Measurements from ENCODE around the gene CHPT1.
A peak's percentile ranks its signal among the peaks of the same experiment; 100 is the strongest.
"Not testable (repeated sequence)": the region's sequence is repeated elsewhere in the genome, so short reads cannot be mapped to it uniquely, and the experiment has no call there.

The CHPT1 gene

DNA sequence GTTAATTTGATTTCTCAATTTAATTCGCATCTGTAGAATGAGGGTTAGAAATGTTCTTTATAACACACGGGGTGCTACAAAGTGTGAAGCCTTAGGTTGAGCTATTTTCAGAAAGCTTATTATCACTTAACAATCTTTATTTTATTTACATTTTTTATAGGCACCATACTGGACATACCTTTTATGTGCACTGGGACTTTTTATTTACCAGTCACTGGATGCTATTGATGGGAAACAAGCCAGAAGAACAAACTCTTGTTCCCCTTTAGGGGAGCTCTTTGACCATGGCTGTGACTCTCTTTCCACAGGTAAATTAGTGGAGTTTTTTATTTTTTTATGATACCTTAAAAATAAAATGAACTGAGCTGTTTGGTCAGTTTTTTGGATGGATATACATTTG lies 16.5 kb downstream of the CHPT1 start:
- Mint-ChIP-seq H3K9me3 (no peaks in the 10 kb centered on the region), H3K36me3 (ENCODE audit: insufficient read depth) (no peaks in the 10 kb centered on the region), H3K4me1 (ENCODE audit: low read depth in 2 of 2) (peaks cover 6 to 9% of the 10 kb centered on the region in 2 donors), H3K27ac (no peak overlapping the region), H3K27me3 (no peaks in the 10 kb centered on the region), H3K4me3 (no peak overlapping the region)
- no peak for ATAC-seq (replicated peaks)
- DNase-seq: no peak

DNA sequence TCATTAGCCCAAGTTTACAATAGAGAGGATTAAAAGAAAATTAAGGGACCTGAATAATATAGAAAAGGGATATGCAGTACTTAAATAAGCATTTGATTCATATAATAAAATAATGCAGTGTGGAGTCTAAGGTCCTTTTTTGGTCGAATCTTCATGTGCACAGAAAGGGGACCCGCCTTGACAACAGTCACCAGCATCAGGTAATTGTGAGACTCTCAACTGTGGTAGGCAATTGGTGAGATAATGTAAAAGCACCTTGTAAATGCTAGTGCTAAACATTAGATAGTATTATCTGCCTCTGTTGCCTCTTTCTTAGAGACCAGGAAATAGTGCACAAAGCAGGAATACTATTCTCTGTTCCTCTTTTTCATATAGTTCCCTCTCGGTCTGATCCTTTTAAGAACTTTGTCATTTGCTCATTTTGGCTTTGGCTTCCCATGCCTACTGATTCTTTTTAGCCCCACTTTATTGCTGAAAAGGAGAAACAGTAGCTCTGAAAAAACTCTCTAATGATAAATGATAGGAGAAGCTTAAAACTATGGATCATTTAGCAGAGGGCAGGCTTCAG lies 17.5 kb downstream of the CHPT1 start:
- H3K27me3 Mint-ChIP-seq: no peaks in the 10 kb centered on the region
- peaks cover 0 to 3% of the 10 kb centered on the region in 2 donors for H3K4me1 Mint-ChIP-seq (ENCODE audit: low read depth in 2 of 2)
- peak overlapping the region in 1 of 2 donors; percentile 7 for H3K27ac Mint-ChIP-seq
- no peak overlapping the region for H3K4me3 Mint-ChIP-seq
- H3K9me3 Mint-ChIP-seq: no peaks in the 10 kb centered on the region
- ATAC-seq (replicated peaks): no peak
- no peak for DNase-seq
- peaks cover 4% of the 10 kb centered on the region for H3K36me3 Mint-ChIP-seq (ENCODE audit: insufficient read depth)

DNA sequence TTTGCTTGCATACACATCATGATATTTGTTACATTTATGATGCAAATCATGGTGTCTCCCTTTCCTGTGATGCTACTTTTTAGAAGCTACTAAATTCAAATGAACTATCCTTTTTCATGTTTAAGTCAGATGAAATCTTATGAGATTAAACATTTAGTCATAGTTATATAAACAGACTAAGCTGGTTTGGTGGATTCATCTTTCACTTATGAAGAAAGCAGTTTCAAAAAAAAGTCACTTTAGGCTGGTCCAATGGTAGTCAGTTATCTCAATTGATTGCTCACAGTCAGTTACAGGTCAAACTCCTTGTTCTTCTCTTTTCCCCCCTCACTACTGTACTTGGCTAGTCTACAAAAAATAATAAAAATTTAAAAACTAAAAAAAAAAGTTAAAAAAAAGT lies 22.1 kb downstream of the CHPT1 start:
- Mint-ChIP-seq H3K9me3 (no peaks in the 10 kb centered on the region), H3K4me3 (no peak overlapping the region), H3K27ac (no peak overlapping the region), H3K27me3 (no peaks in the 10 kb centered on the region), H3K4me1 (ENCODE audit: low read depth in 2 of 2) (no peaks in the 10 kb centered on the region), H3K36me3 (ENCODE audit: insufficient read depth) (peaks cover 4% of the 10 kb centered on the region)
- DNase-seq (no peak), ATAC-seq (replicated peaks) (no peak)

DNA sequence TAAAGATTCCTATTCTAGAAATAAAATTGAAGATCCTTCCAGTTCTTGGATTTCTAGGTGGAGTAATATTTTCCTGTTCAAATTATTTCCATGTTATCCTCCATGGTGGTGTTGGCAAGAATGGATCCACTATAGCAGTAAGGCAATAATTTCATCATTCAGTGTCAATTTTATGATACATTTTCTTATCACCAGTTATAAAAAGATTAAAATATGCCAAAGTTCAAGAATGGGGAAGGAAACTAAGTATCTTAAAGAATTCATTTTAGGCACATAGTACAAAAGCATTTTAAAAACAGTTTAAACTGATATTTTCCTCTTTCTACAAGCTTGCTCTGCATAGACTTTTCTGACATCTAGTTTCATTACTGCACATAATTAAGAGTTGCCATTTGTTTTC lies 22.7 kb downstream of the CHPT1 start:
- Mint-ChIP-seq H3K36me3 (ENCODE audit: insufficient read depth) (peaks cover 7% of the 10 kb centered on the region), H3K4me3 (no peak overlapping the region), H3K9me3 (no peaks in the 10 kb centered on the region), H3K27me3 (no peaks in the 10 kb centered on the region), H3K4me1 (ENCODE audit: low read depth in 2 of 2) (no peaks in the 10 kb centered on the region), H3K27ac (no peak overlapping the region)
- ATAC-seq (replicated peaks) (no peak), DNase-seq (no peak)

DNA sequence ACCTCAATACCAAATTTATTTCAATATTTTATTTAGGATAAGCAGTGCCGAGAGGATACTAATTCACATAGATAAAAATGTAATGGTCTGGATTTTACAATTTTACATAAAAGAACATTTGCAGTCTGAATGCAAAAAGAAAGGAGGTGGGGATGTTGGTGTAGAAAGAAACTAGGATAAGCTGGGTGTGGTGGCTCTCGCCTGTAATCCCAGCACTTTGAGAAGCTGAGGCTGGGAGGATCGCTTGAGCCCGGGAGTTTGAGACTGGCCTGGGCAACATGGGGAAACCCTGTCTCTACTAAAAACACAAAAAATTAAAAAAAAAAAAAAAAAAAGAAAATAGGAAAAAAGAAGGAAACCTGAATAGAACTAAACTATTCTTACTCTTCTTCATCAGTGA lies 25.0 kb downstream of the CHPT1 start:
- no peak overlapping the region for H3K27ac Mint-ChIP-seq
- no peaks in the 10 kb centered on the region for H3K9me3 Mint-ChIP-seq
- peaks cover 7% of the 10 kb centered on the region for H3K36me3 Mint-ChIP-seq (ENCODE audit: insufficient read depth)
- ATAC-seq (replicated peaks) (no peak), DNase-seq (no peak)
- no peaks in the 10 kb centered on the region for H3K4me1 Mint-ChIP-seq (ENCODE audit: low read depth in 2 of 2)
- no peaks in the 10 kb centered on the region for H3K27me3 Mint-ChIP-seq
- H3K4me3 Mint-ChIP-seq: no peak overlapping the region

DNA sequence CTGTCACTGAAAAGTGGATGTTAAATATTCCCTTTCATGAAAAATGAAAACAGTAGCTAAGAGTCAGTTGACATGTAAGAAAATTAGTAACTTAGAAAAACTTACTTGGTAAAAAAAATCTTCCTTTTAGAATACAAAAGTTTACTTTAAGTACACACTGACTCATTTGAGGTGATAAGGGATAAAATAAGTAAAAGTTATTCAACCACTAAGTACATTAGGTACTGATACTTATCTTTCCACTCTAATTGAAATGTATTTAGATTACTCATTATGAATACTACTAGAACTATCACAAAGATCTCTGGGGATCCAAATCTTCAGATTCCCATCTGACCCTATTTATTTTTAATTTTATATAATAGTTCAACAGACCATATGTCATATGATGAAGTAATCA lies 29.7 kb downstream of the CHPT1 start:
- Mint-ChIP-seq H3K27ac (no peak overlapping the region), H3K36me3 (ENCODE audit: insufficient read depth) (peaks cover 6% of the 10 kb centered on the region), H3K9me3 (no peaks in the 10 kb centered on the region), H3K27me3 (no peaks in the 10 kb centered on the region), H3K4me3 (no peak overlapping the region), H3K4me1 (ENCODE audit: low read depth in 2 of 2) (no peaks in the 10 kb centered on the region)
- ATAC-seq (replicated peaks) (no peak), DNase-seq (no peak)

DNA sequence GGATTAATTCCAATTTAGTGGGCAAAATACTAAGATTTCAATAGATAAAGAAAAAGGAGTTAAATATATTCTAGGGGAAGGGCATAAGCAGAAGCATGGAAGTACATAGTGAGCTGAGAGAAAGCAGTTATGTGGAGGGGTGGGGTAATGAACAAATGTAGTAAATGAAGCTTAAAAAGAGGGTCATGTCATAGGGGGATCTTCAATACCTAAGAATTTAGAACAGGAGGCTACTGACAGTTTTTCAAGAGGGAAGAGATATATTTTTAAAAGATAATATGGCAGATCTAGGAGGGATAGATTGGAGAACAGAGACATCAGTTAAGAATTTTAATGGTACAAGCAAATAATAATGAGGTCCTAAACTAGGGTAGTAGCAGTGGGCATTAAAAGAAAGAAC lies 32.4 kb downstream of the CHPT1 start:
- Mint-ChIP-seq H3K36me3 (ENCODE audit: insufficient read depth) (peaks cover 8% of the 10 kb centered on the region), H3K4me1 (ENCODE audit: low read depth in 2 of 2) (no peaks in the 10 kb centered on the region), H3K27ac (peak overlapping the region in 1 of 2 donors; percentile 4), H3K4me3 (no peak overlapping the region), H3K9me3 (no peaks in the 10 kb centered on the region), H3K27me3 (no peaks in the 10 kb centered on the region)
- no peak for DNase-seq
- ATAC-seq (replicated peaks): no peak

DNA sequence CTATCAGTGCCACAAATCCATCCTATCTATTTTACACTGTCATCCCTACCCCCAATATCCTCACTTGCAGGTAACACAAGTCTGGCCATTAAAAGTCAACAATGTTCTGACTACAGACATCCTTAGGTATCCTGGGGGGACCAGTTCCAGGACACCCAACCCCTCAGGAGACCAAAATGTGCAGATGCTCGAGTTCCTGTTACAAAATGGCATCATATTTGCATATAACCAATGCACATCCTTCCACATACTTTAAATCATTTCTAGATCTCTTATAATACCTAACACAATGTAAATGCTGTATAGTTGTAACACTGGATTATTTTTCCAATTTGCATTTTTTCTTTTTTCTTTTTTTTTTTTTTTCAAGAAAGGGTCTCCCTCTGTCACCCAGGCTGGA lies 34.9 kb downstream of the CHPT1 start:
- Mint-ChIP-seq H3K9me3 (no peaks in the 10 kb centered on the region), H3K27ac (peak overlapping the region in 1 of 2 donors; percentile 73), H3K4me1 (ENCODE audit: low read depth in 2 of 2) (no peaks in the 10 kb centered on the region), H3K4me3 (no peak overlapping the region), H3K36me3 (ENCODE audit: insufficient read depth) (peaks cover 9% of the 10 kb centered on the region), H3K27me3 (no peaks in the 10 kb centered on the region)
- DNase-seq: no peak
- no peak for ATAC-seq (replicated peaks)

DNA sequence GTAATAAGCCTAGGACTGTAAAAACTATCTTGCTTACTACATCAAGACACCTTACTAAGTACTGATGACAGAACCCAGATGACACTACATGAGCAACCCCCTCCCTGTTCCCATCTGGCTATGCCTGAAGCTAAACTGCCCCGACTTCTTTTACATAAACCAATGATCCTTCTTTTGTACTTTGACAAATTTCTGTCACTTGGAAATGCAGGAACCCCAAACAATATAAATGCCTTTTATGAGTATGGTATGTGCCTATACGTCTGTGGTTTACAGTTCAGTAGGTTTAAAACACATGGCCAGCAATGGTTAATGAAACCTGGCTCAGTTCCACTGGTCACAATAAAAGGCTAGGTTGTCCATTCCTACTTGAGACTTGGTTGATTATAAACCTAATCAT lies 35.7 kb downstream of the CHPT1 start:
- Mint-ChIP-seq H3K4me3 (no peak overlapping the region), H3K4me1 (ENCODE audit: low read depth in 2 of 2) (no peaks in the 10 kb centered on the region), H3K9me3 (no peaks in the 10 kb centered on the region), H3K36me3 (ENCODE audit: insufficient read depth) (peaks cover 9% of the 10 kb centered on the region), H3K27me3 (no peaks in the 10 kb centered on the region), H3K27ac (no peak overlapping the region)
- DNase-seq (no peak), ATAC-seq (replicated peaks) (no peak)

DNA sequence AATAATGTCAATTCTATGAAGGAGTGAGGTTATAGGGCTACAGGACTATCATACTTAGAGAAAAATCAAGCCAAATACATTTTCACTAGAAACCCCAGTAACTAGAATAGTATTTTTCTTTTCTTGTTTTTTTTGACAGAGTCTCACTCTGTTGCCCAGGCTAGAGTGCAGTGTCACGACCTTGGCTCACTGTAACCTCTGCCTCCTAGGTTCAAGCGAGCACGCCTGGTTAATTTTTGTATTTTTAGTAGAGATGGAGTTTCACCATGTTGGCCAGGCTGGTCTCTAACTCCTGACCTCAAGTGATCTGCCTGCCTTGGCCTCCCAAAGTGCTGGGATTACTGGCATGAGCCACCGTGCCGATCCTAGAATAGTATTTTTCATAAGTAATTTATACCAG lies 37.0 kb downstream of the CHPT1 start:
- not testable (repeated sequence) for DNase-seq

DNA sequence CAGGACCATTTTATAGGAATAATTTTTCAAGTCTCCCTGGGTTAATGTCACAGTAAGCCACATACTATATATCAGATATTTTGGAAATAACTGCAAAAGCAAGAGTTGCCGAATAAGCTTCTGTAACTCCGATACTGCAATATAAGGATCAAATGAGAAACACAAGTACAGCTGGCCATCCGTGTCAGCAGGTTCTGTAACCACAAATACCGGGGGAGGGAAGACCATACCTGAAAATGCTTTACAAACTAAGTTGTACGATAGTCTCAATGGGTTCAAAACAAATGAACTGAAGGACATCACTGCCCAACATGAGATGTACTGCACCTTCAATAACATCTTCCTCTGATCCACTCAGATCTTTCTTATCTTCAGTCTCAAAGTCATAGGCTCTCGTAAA lies 40.0 kb downstream of the CHPT1 start:
- Mint-ChIP-seq H3K9me3 (no peaks in the 10 kb centered on the region), H3K27ac (no peak overlapping the region), H3K36me3 (ENCODE audit: insufficient read depth) (peaks cover 6% of the 10 kb centered on the region), H3K4me1 (ENCODE audit: low read depth in 2 of 2) (peaks cover under 1 to 2% of the 10 kb centered on the region in 2 donors), H3K27me3 (no peaks in the 10 kb centered on the region), H3K4me3 (no peak overlapping the region)
- no peak for DNase-seq
- no peak for ATAC-seq (replicated peaks)

More for the DNA sequence above, 37.0 kb downstream of the CHPT1 start:
- H3K4me1 Mint-ChIP-seq (ENCODE audit: low read depth in 2 of 2); H3K4me3 Mint-ChIP-seq; H3K9me3 Mint-ChIP-seq; H3K36me3 Mint-ChIP-seq (ENCODE audit: insufficient read depth); H3K27me3 Mint-ChIP-seq; ATAC-seq (replicated peaks); H3K27ac Mint-ChIP-seq: not testable (repeated sequence)

DNA sequence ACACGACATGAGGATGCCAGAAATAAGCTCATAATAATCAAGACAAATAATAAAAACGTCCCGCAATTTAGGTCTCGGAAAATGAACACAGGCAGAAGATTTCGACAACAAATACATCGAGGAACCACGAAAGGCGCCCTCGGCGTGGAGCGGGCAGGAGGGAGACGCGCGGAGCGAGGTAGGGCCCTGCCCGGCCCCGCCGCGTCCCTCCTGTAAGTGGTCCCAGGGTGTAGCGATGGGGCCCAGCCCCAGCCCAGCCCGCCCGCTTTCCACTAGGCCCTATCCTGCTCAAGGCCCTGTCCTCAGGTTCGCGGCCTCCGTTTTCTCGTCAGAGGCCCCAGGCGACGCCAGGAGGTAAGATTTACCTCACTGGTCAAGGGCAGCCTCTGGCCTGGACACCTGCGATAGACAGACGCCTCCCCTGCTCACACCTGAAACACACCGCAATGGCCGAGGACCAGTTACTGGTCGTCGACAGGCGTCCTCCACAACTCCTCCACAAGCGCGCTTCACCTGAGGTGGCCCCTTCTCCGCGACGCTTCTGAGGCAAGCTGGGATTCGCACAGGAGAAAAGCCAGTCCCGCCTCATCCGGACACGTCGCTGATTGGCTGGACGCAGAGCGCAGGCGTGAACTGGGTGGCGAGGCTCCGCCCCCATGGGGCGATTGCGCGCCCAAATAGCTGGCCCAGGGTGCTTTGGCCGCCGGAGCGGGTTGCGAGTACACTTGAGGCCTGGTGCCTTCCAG lies 41.7 kb downstream of the CHPT1 start, which contains the start of gene SYCP3:
Gene SYCP3 (minus strand): TSS at position 543 of the 746 bp plus-strand sequence. CDS start 1,527 bp downstream, outside the sequence.
- Mint-ChIP-seq H3K9me3 (no peaks in the 10 kb centered on the region), H3K4me3 (no peak within 1 kb of the TSS), H3K27ac (no peak within 1 kb of the TSS), H3K36me3 (ENCODE audit: insufficient read depth) (peaks cover 9% of the 10 kb centered on the region), H3K27me3 (no peaks in the 10 kb centered on the region), H3K4me1 (ENCODE audit: low read depth in 2 of 2) (peaks cover 12 to 15% of the 10 kb centered on the region in 2 donors)
- ATAC-seq (replicated peaks): no peak
- no peak for DNase-seq

DNA sequence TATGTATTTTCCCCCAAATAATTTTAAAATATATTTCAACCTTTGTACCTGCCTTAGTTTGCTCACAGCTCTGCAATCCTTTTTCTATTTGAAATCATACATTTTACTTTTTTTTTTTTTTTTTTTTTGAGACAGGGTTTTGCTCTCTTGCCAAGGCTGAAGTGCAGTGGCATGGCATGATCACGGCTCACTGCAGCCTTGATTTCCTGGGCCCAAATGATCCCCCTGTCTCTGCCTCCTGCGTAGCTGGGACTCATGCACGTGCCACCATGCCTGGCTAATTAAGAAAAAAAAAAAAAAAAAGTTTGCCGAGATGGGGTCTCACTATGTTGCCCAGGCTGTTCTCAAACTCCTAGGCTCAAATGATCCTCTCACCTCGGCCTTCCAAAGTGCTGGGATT lies 43.1 kb downstream of the CHPT1 start:
- H3K4me3 Mint-ChIP-seq: no peak overlapping the region
- no peak for DNase-seq
- peaks cover 14% of the 10 kb centered on the region for H3K36me3 Mint-ChIP-seq (ENCODE audit: insufficient read depth)
- H3K4me1 Mint-ChIP-seq (ENCODE audit: low read depth in 2 of 2): peaks cover 16 to 22% of the 10 kb centered on the region in 2 donors
- H3K9me3 Mint-ChIP-seq: no peaks in the 10 kb centered on the region
- H3K27ac Mint-ChIP-seq: no peak overlapping the region
- H3K27me3 Mint-ChIP-seq: no peaks in the 10 kb centered on the region
- ATAC-seq (replicated peaks): no peak

DNA sequence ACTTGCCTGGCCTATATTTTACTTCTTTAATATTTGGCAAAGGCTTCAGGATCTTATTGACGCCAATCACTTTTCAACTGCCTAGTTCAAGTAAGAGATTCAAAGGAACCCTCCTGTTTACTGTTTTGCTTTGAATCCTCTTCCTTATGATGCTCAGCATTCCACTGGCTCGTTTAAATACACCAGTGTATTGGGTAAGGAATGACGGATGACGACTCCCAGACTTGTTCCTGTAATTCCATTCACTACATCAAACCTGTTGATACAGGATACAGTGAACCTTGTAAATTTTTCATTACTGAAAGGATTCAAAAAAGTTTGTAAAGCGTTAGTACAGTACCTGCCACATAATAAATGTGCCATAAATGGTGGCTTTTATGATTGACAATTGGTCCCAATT lies 43.5 kb downstream of the CHPT1 start:
- H3K27ac Mint-ChIP-seq: no peak overlapping the region
- H3K36me3 Mint-ChIP-seq (ENCODE audit: insufficient read depth): peaks cover 15% of the 10 kb centered on the region
- H3K4me1 Mint-ChIP-seq (ENCODE audit: low read depth in 2 of 2): peaks cover 16 to 22% of the 10 kb centered on the region in 2 donors
- H3K4me3 Mint-ChIP-seq: no peak overlapping the region
- H3K9me3 Mint-ChIP-seq: no peaks in the 10 kb centered on the region
- no peak for DNase-seq
- ATAC-seq (replicated peaks): no peak
- no peaks in the 10 kb centered on the region for H3K27me3 Mint-ChIP-seq
